ENCODE results near the gene NTRK2. TPM values are rescaled to one million over a fixed set of nuclear protein-coding genes. Genes with fewer than 3 reads are reported as not detected.

The NTRK2 gene
- total RNA-seq, 6 donors from 2014 or later = 0.30 to 16.8 (median 2.6) TPM

GRCh38 chr9:84947412-84947972, 278.0 kb downstream of the NTRK2 start:
- Histone ChIP-seq H3K27ac (no peak overlapping the region), H3K36me3 (no peaks in the 10 kb centered on the region), H3K4me1 (peaks cover 0 to 6% (median 0%) of the 10 kb centered on the region in 4 donors), H3K9me3 (no peaks in the 10 kb centered on the region), H3K27me3 (no peaks in the 10 kb centered on the region), H3K4me3 (no peak overlapping the region)
- WGBS, 2 donors = 85 to 90% methylated on average over 5 of the region's 5 CpGs
- no peak for TF ChIP-seq EP300 (IDR thresholded peaks at IDR 0.05)
- TF ChIP-seq POLR2A (IDR thresholded peaks at IDR 0.05) = no peak
- TF ChIP-seq, protein P1, sequence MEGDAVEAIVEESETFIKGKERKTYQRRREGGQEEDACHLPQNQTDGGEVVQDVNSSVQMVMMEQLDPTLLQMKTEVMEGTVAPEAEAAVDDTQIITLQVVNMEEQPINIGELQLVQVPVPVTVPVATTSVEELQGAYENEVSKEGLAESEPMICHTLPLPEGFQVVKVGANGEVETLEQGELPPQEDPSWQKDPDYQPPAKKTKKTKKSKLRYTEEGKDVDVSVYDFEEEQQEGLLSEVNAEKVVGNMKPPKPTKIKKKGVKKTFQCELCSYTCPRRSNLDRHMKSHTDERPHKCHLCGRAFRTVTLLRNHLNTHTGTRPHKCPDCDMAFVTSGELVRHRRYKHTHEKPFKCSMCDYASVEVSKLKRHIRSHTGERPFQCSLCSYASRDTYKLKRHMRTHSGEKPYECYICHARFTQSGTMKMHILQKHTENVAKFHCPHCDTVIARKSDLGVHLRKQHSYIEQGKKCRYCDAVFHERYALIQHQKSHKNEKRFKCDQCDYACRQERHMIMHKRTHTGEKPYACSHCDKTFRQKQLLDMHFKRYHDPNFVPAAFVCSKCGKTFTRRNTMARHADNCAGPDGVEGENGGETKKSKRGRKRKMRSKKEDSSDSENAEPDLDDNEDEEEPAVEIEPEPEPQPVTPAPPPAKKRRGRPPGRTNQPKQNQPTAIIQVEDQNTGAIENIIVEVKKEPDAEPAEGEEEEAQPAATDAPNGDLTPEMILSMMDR (IDR thresholded peaks at IDR 0.05) = no peak
- TF ChIP-seq POLR2AphosphoS5 (IDR thresholded peaks at IDR 0.05) = no peak
- ATAC-seq (ENCODE audit: low FRiP score in 2 of 2) = peak in 1 of 2 donors; percentile 32
- DNase-seq = no peak

- peaks cover 0 to 13% (median 4%) of the 10 kb centered on the region in 4 donors for H3K4me1 ChIP-seq
- no peak overlapping the region for H3K27ac ChIP-seq
- H3K36me3 ChIP-seq = no peaks in the 10 kb centered on the region
- TF ChIP-seq, protein P1 (IDR thresholded peaks at IDR 0.05) = no peak
- TF ChIP-seq POLR2AphosphoS5 (IDR thresholded peaks at IDR 0.05) (no peak), EP300 (IDR thresholded peaks at IDR 0.05) (no peak), POLR2A (IDR thresholded peaks at IDR 0.05) (no peak)
- H3K4me3 ChIP-seq = no peak overlapping the region
- H3K27me3 ChIP-seq = no peaks in the 10 kb centered on the region
- 92 to 94% methylated on average over 4 of the region's 4 CpGs for WGBS, 2 donors
- ATAC-seq (ENCODE audit: low FRiP score in 2 of 2) (no peak), DNase-seq (no peak)
- no peaks in the 10 kb centered on the region for H3K9me3 ChIP-seq
Measured at GRCh38 chr9:84949258-84949657, 279.7 kb downstream of the NTRK2 start.

DNA sequence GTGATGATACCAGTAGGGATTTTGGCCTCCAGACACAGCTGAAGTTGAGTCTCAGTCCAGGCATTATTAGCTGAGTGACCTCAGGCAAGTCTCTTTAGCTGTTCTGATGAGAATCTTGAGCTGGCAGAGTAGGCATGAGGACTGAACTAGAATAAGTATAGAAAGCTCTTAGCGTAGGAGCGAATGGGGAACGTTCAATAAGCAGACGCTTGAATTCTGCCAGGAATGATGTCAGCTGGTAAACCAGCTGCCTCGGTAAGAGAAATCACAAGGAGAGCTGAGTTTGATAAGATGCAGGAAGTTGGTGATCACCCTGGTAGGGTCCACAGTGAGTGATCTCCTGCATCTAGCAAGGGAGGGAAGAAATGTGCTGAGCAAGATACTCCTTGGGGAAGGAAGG, 280.4 kb downstream of the NTRK2 start:
- Histone ChIP-seq H3K27ac (no peak overlapping the region), H3K9me3 (no peaks in the 10 kb centered on the region), H3K27me3 (no peaks in the 10 kb centered on the region), H3K4me1 (peaks cover 0 to 13% (median 4%) of the 10 kb centered on the region in 4 donors), H3K36me3 (no peaks in the 10 kb centered on the region), H3K4me3 (no peak overlapping the region)
- TF ChIP-seq EP300 (IDR thresholded peaks at IDR 0.05) (no peak), POLR2A (IDR thresholded peaks at IDR 0.05) (no peak), POLR2AphosphoS5 (IDR thresholded peaks at IDR 0.05) (no peak)
- TF ChIP-seq, protein P1 (IDR thresholded peaks at IDR 0.05) = no peak
- WGBS, 2 donors = 88 to 93% methylated on average over 5 of the region's 5 CpGs
- no peak for DNase-seq
- ATAC-seq (ENCODE audit: low FRiP score in 2 of 2) = no peak

GRCh38 chr9:84950879-84951811, 281.6 kb downstream of the NTRK2 start:
- no peak for ATAC-seq (ENCODE audit: low FRiP score in 2 of 2)
- H3K9me3 ChIP-seq = no peaks in the 10 kb centered on the region
- TF ChIP-seq POLR2A (IDR thresholded peaks at IDR 0.05) (no peak), EP300 (IDR thresholded peaks at IDR 0.05) (no peak), POLR2AphosphoS5 (IDR thresholded peaks at IDR 0.05) (no peak)
- TF ChIP-seq, protein P1 (IDR thresholded peaks at IDR 0.05) = no peak
- H3K36me3 ChIP-seq = no peaks in the 10 kb centered on the region
- H3K27me3 ChIP-seq = no peaks in the 10 kb centered on the region
- 85 to 91% methylated on average over 9 of the region's 9 CpGs for WGBS, 2 donors
- H3K27ac ChIP-seq = no peak overlapping the region
- DNase-seq = no peak
- peaks cover 0 to 13% (median 4%) of the 10 kb centered on the region in 4 donors for H3K4me1 ChIP-seq
- H3K4me3 ChIP-seq = no peak overlapping the region

Measured in upper lobe of left lung (tissue), 6 donors.